Measurements from ENCODE around the gene SEPTIN7. TPM values are rescaled to one million over a fixed set of nuclear protein-coding genes. Genes with fewer than 3 reads are reported as not detected.

Gene SEPTIN7
- total and polyA plus RNA-seq, 2 of the 13 experiments (the other 11 are each of a cell fraction or from before 2014, with no cell fraction given): 103 to 129 TPM

GRCh38 chr7:35800718-35801391, at the start of gene SEPTIN7 (continued):
- TF ChIP-seq ZSCAN21 (CRISPR knock-in tag; IDR thresholded peaks at IDR 0.05; ENCODE audit: borderline replicate concordance): 0 out of 2 replicates have a peak, but pooled peaks have one; percentile 34
- no peak for TF ChIP-seq ZNF431 (CRISPR knock-in tag; IDR thresholded peaks at IDR 0.05; ENCODE audit: borderline replicate concordance, low read depth)
- no peak for TF ChIP-seq MED1 (CRISPR knock-in tag; IDR thresholded peaks at IDR 0.05)
- no peak for TF ChIP-seq MBD4 (IDR thresholded peaks at IDR 0.05; ENCODE audit: borderline replicate concordance, low read length)
- TF ChIP-seq ZNF337 (CRISPR knock-in tag; IDR thresholded peaks at IDR 0.05; ENCODE audit: borderline replicate concordance, low read depth): no peak
- no peak for TF ChIP-seq TERF1 (CRISPR knock-in tag; IDR thresholded peaks at IDR 0.05)
- no peak; the same call in 1 of the 2 replicates for TF ChIP-seq REXO4 (CRISPR knock-in tag; IDR thresholded peaks at IDR 0.05; ENCODE audit: borderline replicate concordance)
- no peak for TF ChIP-seq SATB2 (CRISPR knock-in tag; IDR thresholded peaks at IDR 0.05)
- TF ChIP-seq ZNF512B (CRISPR knock-in tag; IDR thresholded peaks at IDR 0.05; ENCODE audit: borderline replicate concordance): no peak
- TF ChIP-seq RFX3 (CRISPR knock-in tag; IDR thresholded peaks at IDR 0.05): no peak
- TF ChIP-seq REPIN1 (CRISPR knock-in tag; IDR thresholded peaks at IDR 0.05; ENCODE audit: borderline replicate concordance, low read depth): peak; percentile 50; the same call in 1 of the 2 replicates
- TF ChIP-seq ZNF691 (CRISPR knock-in tag; IDR thresholded peaks at IDR 0.05; ENCODE audit: borderline replicate concordance, low read depth): peak; percentile 32; the same call in 1 of the 2 replicates
- no peak for TF ChIP-seq CENPT (CRISPR knock-in tag; IDR thresholded peaks at IDR 0.05; ENCODE audit: low read depth)
- peak; percentile 91 for TF ChIP-seq POLR2G (IDR thresholded peaks at IDR 0.05; ENCODE audit: low read depth, low read length)
- TF ChIP-seq HNRNPLL (IDR thresholded peaks at IDR 0.05; ENCODE audit: low read depth, low read length, poor library complexity, severe bottlenecking): peak; percentile 99
- TF ChIP-seq ZBED4 (CRISPR knock-in tag; IDR thresholded peaks at IDR 0.05; ENCODE audit: borderline replicate concordance): no peak
- no peak for TF ChIP-seq MAFG (CRISPR knock-in tag; IDR thresholded peaks at IDR 0.05)
- TF ChIP-seq ZNF777 (CRISPR knock-in tag; IDR thresholded peaks at IDR 0.05): peak; percentile 2; the same call in 1 of the 2 replicates
- peak; percentile 100 for TF ChIP-seq SRSF1 (optimal IDR thresholded peaks at IDR 0.05; ENCODE audit: low read depth, low read length)

Measured in HepG2 (cell line).